Glutamatergic neuron (in vitro differentiated cells): ENCODE data around the gene ADORA1. TPM values are rescaled to one million over a fixed set of nuclear protein-coding genes. Genes with fewer than 3 reads are reported as not detected.

Experiments used
- DNase-seq: peaks from one replicate; pipeline ENCODE4 v3.0.0; 2022
- H3K27ac Mint-ChIP-seq: one replicate; pipeline ENCODE4 v1.8.0; 2020; ENCODE audit warnings: mild to moderate bottlenecking, mixed read lengths, inconsistent platforms; ENCODE audit not compliant: unreplicated experiment
- H3K27me3 Mint-ChIP-seq: one replicate; pipeline ENCODE4 v1.8.0; 2020; ENCODE audit warnings: mild to moderate bottlenecking, moderate library complexity, mixed read lengths, inconsistent platforms; ENCODE audit not compliant: unreplicated experiment
- H3K36me3 Mint-ChIP-seq: one replicate; pipeline ENCODE4 v1.8.0; 2020; ENCODE audit warnings: mild to moderate bottlenecking, mixed read lengths, inconsistent platforms; ENCODE audit not compliant: unreplicated experiment
- H3K4me1 Mint-ChIP-seq: one replicate; pipeline ENCODE4 v1.8.0; 2020; ENCODE audit warnings: mild to moderate bottlenecking, low read depth, mixed read lengths, inconsistent platforms; ENCODE audit not compliant: unreplicated experiment
- H3K4me3 Mint-ChIP-seq: one replicate; pipeline ENCODE4 v1.8.0; 2020; ENCODE audit warnings: mild to moderate bottlenecking, mixed read lengths, inconsistent platforms; ENCODE audit not compliant: unreplicated experiment
- H3K9me3 Mint-ChIP-seq: one replicate; pipeline ENCODE4 v1.8.0; 2020; ENCODE audit warnings: mild to moderate bottlenecking, moderate library complexity, mixed read lengths, inconsistent platforms; ENCODE audit not compliant: unreplicated experiment
- total RNA-seq: library from RNA; stranded (reverse); fragmentation: NEBNext Ultra II Directional; extraction: Animal tissue kit (Norgen Biotek cat#: 25700); gene quantifications from one replicate; pipeline ENCODE4 v1.2.1, GENCODE V29; 2021; ENCODE audit not compliant: unreplicated experiment
- TF ChIP-seq, protein P1 (sequence below): fragments of 200-600 bp; sonication (generic); IDR thresholded peaks from one replicate; pipeline ENCODE4 v1.5.0; 2021; ENCODE audit not compliant: partially characterized antibody, unreplicated experiment

Gene ADORA1
- total RNA-seq, 1 donor from 2014 or later, result 1.2 TPM

GRCh38 chr1:203166192-203166940 is 38.8 kb downstream of the ADORA1 start:
- H3K27ac Mint-ChIP-seq, result no peak overlapping the region
- DNase-seq, result no peak
- H3K9me3 Mint-ChIP-seq, result peaks cover 7% of the 10 kb centered on the region
- TF ChIP-seq, protein P1, sequence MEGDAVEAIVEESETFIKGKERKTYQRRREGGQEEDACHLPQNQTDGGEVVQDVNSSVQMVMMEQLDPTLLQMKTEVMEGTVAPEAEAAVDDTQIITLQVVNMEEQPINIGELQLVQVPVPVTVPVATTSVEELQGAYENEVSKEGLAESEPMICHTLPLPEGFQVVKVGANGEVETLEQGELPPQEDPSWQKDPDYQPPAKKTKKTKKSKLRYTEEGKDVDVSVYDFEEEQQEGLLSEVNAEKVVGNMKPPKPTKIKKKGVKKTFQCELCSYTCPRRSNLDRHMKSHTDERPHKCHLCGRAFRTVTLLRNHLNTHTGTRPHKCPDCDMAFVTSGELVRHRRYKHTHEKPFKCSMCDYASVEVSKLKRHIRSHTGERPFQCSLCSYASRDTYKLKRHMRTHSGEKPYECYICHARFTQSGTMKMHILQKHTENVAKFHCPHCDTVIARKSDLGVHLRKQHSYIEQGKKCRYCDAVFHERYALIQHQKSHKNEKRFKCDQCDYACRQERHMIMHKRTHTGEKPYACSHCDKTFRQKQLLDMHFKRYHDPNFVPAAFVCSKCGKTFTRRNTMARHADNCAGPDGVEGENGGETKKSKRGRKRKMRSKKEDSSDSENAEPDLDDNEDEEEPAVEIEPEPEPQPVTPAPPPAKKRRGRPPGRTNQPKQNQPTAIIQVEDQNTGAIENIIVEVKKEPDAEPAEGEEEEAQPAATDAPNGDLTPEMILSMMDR, result no peak
- H3K27me3 Mint-ChIP-seq, result peaks cover 18% of the 10 kb centered on the region
- H3K4me1 Mint-ChIP-seq, result no peaks in the 10 kb centered on the region
- H3K36me3 Mint-ChIP-seq, result peaks cover 11% of the 10 kb centered on the region
- H3K4me3 Mint-ChIP-seq, result no peak overlapping the region

GRCh38 chr1:203167026-203167912 is 39.7 kb downstream of the ADORA1 start:
- DNase-seq, result no peak
- H3K4me1 Mint-ChIP-seq, result no peaks in the 10 kb centered on the region
- H3K9me3 Mint-ChIP-seq, result peaks cover 7% of the 10 kb centered on the region
- no peak overlapping the region for H3K27ac Mint-ChIP-seq
- H3K27me3 Mint-ChIP-seq, result peaks cover 17% of the 10 kb centered on the region
- H3K4me3 Mint-ChIP-seq, result no peak overlapping the region
- peaks cover 11% of the 10 kb centered on the region for H3K36me3 Mint-ChIP-seq
- TF ChIP-seq, protein P1, result no peak

DNA sequence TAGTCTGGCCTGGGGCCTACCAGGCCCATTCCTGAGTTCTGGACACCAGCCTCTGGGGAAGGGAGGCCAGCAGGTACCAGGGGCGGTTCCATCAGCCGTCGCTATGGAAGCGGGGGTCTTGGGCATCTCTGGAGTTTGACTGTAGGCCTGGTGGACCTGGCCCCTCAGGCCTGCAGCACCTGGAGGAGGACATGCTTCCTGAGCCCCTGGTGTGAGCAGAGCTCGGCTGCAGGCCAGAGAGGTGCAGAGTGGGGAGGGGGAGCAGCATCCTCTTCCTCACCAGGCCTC is 40.3 kb downstream of the ADORA1 start:
- Mint-ChIP-seq H3K4me1 (no peaks in the 10 kb centered on the region), H3K36me3 (peaks cover 10% of the 10 kb centered on the region), H3K9me3 (peaks cover 7% of the 10 kb centered on the region), H3K4me3 (no peak overlapping the region), H3K27ac (no peak overlapping the region), H3K27me3 (peaks cover 13% of the 10 kb centered on the region)
- no peak for DNase-seq
- TF ChIP-seq, protein P1, result no peak

- Mint-ChIP-seq H3K27me3 (peaks cover 9% of the 10 kb centered on the region), H3K4me3 (no peak overlapping the region), H3K36me3 (peaks cover 6% of the 10 kb centered on the region), H3K4me1 (no peaks in the 10 kb centered on the region), H3K27ac (no peak overlapping the region), H3K9me3 (peaks cover 7% of the 10 kb centered on the region)
- peak; percentile 12 for DNase-seq
- TF ChIP-seq, protein P1, result no peak
These were observed 40.8 kb downstream of the ADORA1 start for GRCh38 chr1:203168256-203168786.

DNA sequence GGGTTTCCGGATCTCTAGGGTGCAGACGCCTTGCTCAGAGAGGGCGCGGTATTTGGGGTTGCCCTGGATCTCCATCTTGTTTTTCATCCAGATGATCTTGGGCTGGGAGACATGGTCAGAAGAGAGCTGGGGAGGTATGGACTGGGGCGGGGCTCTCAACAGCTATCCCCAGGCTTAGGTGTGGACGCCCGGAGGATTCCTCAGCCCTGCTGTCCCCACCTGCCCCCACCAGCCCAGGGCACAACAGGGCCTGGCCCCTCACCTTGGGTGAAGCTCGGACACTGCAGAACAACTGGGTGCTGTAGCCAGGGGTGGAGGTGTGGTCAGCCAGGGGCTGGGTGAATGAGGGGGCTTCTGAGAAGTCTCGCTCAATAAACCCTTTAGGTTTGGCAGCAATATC is 41.5 kb downstream of the ADORA1 start:
- Mint-ChIP-seq H3K9me3 (peaks cover 7% of the 10 kb centered on the region), H3K4me3 (no peak overlapping the region), H3K27me3 (peaks cover 9% of the 10 kb centered on the region), H3K27ac (no peak overlapping the region), H3K4me1 (peaks cover 5% of the 10 kb centered on the region), H3K36me3 (peaks cover 6% of the 10 kb centered on the region)
- TF ChIP-seq, protein P1, result no peak
- DNase-seq, result no peak
